ENCODE data around the gene DHX40.

The DHX40 gene

DNA sequence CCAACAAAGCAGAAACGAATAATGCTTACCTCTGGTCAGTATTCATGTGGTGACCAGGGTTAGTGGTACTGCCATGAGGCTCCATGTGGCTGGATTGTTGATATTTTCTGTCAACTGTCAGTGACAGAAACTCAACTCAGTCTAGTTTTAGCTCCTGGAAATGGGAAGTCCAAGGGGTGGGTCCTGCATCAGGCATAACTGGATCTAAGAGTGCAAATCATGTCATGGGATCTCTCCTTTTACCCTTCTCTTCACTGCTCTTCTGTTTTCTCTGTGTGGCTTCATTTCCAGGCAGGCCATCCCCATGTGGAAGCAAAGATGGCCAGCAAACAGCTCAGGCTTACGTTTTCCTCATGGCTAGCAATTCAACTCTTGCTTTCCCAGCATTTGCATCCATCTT is 39.0 kb upstream of the DHX40 start:
- TF ChIP-seq, protein P1, sequence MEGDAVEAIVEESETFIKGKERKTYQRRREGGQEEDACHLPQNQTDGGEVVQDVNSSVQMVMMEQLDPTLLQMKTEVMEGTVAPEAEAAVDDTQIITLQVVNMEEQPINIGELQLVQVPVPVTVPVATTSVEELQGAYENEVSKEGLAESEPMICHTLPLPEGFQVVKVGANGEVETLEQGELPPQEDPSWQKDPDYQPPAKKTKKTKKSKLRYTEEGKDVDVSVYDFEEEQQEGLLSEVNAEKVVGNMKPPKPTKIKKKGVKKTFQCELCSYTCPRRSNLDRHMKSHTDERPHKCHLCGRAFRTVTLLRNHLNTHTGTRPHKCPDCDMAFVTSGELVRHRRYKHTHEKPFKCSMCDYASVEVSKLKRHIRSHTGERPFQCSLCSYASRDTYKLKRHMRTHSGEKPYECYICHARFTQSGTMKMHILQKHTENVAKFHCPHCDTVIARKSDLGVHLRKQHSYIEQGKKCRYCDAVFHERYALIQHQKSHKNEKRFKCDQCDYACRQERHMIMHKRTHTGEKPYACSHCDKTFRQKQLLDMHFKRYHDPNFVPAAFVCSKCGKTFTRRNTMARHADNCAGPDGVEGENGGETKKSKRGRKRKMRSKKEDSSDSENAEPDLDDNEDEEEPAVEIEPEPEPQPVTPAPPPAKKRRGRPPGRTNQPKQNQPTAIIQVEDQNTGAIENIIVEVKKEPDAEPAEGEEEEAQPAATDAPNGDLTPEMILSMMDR (IDR thresholded peaks at IDR 0.05; ENCODE audit: extremely low read depth, missing control alignments) = no peak
- no peak for DNase-seq (ENCODE audit: low spot score)

DNA sequence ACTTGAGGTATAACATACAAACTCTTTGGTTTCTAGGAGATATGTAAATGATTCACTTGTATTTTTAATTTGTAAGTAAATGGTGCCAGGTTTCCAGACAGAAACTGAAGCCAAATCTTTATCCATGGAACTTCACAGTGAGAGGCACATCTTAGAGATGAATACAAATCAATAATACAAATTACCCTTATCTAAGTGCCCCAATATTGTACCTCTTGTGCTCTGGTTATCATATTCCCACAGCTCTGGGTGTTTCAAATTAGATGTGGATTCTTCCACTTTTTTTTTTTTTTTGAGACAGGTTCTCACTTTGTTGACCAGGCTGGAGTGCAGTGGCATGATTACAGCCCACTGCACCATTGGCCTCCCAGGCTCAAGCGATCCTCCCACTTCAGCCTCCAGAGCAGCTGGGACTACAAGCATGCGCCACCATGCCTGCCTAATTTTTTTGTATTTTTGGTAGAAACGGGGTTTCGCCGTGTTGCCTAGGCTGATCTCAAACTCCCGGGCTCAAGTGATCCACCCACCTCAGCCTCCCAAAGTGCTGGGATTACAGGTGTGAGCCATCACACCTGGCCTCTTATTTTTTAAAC is 38.0 kb upstream of the DHX40 start:
- TF ChIP-seq, protein P1 (IDR thresholded peaks at IDR 0.05; ENCODE audit: extremely low read depth, missing control alignments) = no peak
- DNase-seq (ENCODE audit: low spot score) = no peak

DNA sequence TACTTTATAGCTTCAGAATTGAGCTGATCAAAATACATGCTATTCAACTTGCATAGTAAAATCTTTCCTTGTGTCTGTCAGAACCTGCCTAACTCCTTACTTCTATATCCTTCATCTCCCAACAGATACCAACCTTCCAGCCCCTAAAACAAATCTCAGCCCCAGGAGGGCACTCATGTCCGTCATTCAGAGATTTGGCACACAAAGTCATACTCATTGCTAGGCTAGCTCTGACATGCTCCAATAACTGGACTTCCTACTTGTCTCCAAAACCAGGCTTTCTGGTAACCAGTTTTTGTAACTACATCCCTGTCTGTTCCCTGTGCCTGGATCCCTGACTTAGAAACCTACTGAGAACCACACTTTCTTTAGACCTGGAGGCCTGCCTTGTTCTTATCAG is 37.5 kb upstream of the DHX40 start:
- no peak for DNase-seq (ENCODE audit: low spot score)
- TF ChIP-seq, protein P1 (IDR thresholded peaks at IDR 0.05; ENCODE audit: extremely low read depth, missing control alignments) = no peak

DNA sequence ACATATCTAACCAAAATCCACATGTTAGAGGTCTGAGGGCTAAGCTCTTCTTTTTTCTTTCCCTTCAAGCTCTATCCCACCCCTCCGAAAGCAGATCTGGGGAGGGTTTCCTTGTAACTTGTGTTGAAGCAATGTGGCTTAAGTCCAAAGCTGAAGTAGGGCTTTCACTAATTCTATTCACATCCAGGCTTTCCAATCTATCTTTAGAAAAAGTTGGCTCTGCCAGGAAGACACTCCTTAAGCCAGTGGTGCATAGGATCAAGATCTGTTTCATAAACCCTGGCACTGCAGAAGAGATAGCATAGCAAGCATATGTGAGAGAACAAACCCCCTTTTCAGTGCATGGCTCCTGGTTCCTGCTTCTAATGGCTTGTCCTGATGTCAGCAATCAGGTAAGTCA is 34.9 kb upstream of the DHX40 start:
- TF ChIP-seq, protein P1 (IDR thresholded peaks at IDR 0.05; ENCODE audit: extremely low read depth, missing control alignments) = no peak
- DNase-seq (ENCODE audit: low spot score) = no peak

DNA sequence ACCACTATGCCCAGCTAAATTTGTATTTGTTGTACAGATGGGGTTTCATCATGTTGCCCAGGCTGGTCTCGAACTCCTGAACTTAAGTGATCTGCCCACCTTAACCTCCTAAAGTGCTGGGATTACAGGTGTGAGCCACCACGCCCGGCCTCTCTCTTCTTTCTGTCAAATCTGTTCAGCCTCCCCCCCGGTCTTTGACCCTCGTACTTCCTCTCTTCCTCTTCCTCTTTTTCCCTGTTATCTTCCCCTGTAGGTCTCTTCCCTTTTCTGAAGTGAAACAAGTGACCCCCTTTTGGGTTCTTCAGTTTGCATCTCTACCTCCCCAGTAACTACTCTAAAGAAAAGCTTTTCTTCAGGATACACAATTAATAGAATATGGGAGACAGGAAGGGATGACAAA is 31.7 kb upstream of the DHX40 start:
- DNase-seq (ENCODE audit: low spot score) = no peak
- TF ChIP-seq, protein P1 (IDR thresholded peaks at IDR 0.05; ENCODE audit: extremely low read depth, missing control alignments) = no peak

DNA sequence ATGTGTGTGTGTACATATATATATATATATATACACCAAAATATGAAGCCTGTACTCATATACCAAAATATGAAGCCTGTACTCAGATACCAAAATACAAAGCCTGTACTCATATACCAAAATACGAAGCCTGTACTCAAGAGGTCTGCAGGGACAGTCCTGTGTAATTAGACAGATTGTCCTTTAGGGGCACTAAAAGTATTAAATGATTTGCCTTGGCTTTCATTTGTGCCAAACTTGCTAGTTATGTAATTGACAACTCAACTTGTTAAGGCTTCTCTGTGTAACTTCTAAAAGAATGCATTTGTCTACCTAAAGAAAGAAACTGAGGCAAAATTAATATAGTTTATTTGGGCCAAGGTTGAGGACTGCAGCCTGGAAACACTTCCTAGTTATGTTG is 30.8 kb upstream of the DHX40 start:
- TF ChIP-seq, protein P1 (IDR thresholded peaks at IDR 0.05; ENCODE audit: extremely low read depth, missing control alignments) = no peak
- DNase-seq (ENCODE audit: low spot score) = no peak

DNA sequence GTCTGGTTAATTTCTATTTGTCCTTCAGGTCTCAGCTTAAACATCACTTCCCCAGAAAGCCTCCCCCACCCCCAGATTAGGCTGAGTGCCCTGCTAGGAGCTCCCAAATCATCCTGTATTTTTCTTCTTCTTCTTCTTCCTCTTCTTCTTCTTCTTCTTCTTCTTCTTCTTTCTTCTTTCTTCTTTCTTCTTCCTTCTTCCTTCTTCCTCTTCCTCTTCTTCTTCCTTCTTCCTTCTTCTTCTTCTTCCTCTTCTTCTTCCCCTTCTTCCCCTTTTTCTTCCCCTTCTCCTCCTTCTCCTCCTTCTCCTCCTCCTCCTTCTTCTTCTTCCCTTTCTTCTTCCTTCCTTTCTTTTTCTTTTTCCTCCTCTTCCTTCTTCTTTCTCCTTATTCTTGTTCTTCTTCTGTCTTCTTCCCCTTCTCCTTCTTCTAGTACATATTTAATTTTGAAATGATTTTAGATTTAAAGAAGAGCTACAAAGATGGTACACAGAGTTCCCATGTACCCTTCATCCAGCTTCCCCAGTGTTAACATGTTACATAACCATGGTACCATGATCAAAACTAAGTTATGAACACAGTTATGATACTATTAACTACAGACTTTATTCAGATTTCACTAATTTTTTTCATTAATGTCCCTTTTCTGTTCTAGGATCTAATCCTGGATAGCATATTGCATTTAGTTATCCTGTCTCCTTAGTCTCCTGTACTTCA is 27.1 kb upstream of the DHX40 start:
- TF ChIP-seq, protein P1 (IDR thresholded peaks at IDR 0.05; ENCODE audit: extremely low read depth, missing control alignments) = no peak

More for the DNA sequence above, 27.1 kb upstream of the DHX40 start:
- DNase-seq (ENCODE audit: low spot score) = no peak

All from GM20000 (cell line).